ENCODE measurements around the gene PTPN2. TPM values are rescaled to one million over a fixed set of nuclear protein-coding genes. Genes with fewer than 3 reads are reported as not detected.

The PTPN2 gene
- total RNA-seq, 1 donor from 2014 or later = 25.9 TPM

GRCh38 chr18:12820506-12820905 lies 63.5 kb downstream of the PTPN2 start:
- DNase-seq (ENCODE audit: low read depth) = no peak
- Histone ChIP-seq H3K9me3 (ENCODE audit: insufficient read depth, low read depth, low read length) (no peaks in the 10 kb centered on the region), H3K9ac (ENCODE audit: low read length) (no peak overlapping the region), H2AFZ (ENCODE audit: low read depth, low read length) (no peak overlapping the region), H3K27ac (ENCODE audit: low read depth, low read length) (no peak overlapping the region), H4K20me1 (ENCODE audit: insufficient read depth, low read length) (no peaks in the 10 kb centered on the region), H3K79me2 (ENCODE audit: insufficient read depth, low read length) (no peaks in the 10 kb centered on the region), H3K4me3 (ENCODE audit: insufficient read depth, low read depth, low read length) (no peak overlapping the region), H3K36me3 (ENCODE audit: insufficient read depth, low read length) (peaks cover 3% of the 10 kb centered on the region), H3K4me1 (ENCODE audit: insufficient read depth, low read length) (no peaks in the 10 kb centered on the region), H3K27me3 (ENCODE audit: insufficient read depth, low read length) (no peaks in the 10 kb centered on the region), H3K4me2 (ENCODE audit: low read length) (no peak overlapping the region)
- no peaks in the 10 kb centered on the region for H3K27me3 Mint-ChIP-seq (ENCODE audit: low read depth, unreplicated experiment)
- no peak for FAIRE-seq
- no peak overlapping the region for H3K4me3 Mint-ChIP-seq (ENCODE audit: unreplicated experiment)
- peaks cover 15% of the 10 kb centered on the region for H3K4me1 Mint-ChIP-seq (ENCODE audit: low read depth, unreplicated experiment)
- no peak for TF ChIP-seq CTCF (IDR thresholded peaks at IDR 0.05; ENCODE audit: insufficient read depth, low read depth, low read length)
- TF ChIP-seq EZH2 (IDR thresholded peaks at IDR 0.05; ENCODE audit: insufficient read depth, low read length) = no peak
- no peaks in the 10 kb centered on the region for H3K9me3 Mint-ChIP-seq (ENCODE audit: unreplicated experiment)
- peaks cover 11% of the 10 kb centered on the region for H3K36me3 Mint-ChIP-seq (ENCODE audit: low read depth, unreplicated experiment)
- no peak overlapping the region for H3K27ac Mint-ChIP-seq (ENCODE audit: unreplicated experiment)

GRCh38 chr18:12819841-12820240 lies 64.2 kb downstream of the PTPN2 start:
- H3K9me3 Mint-ChIP-seq (ENCODE audit: unreplicated experiment) = no peaks in the 10 kb centered on the region
- Histone ChIP-seq H3K36me3 (ENCODE audit: insufficient read depth, low read length) (peaks cover 3% of the 10 kb centered on the region), H4K20me1 (ENCODE audit: insufficient read depth, low read length) (no peaks in the 10 kb centered on the region), H3K27ac (ENCODE audit: low read depth, low read length) (no peak overlapping the region), H3K9ac (ENCODE audit: low read length) (no peak overlapping the region), H3K9me3 (ENCODE audit: insufficient read depth, low read depth, low read length) (no peaks in the 10 kb centered on the region), H3K27me3 (ENCODE audit: insufficient read depth, low read length) (no peaks in the 10 kb centered on the region), H3K79me2 (ENCODE audit: insufficient read depth, low read length) (no peaks in the 10 kb centered on the region), H3K4me1 (ENCODE audit: insufficient read depth, low read length) (no peaks in the 10 kb centered on the region), H3K4me2 (ENCODE audit: low read length) (no peak overlapping the region), H2AFZ (ENCODE audit: low read depth, low read length) (no peak overlapping the region), H3K4me3 (ENCODE audit: insufficient read depth, low read depth, low read length) (no peak overlapping the region)
- H3K4me3 Mint-ChIP-seq (ENCODE audit: unreplicated experiment) = no peak overlapping the region
- H3K4me1 Mint-ChIP-seq (ENCODE audit: low read depth, unreplicated experiment) = peaks cover 15% of the 10 kb centered on the region
- peaks cover 9% of the 10 kb centered on the region for H3K36me3 Mint-ChIP-seq (ENCODE audit: low read depth, unreplicated experiment)
- H3K27ac Mint-ChIP-seq (ENCODE audit: unreplicated experiment) = no peak overlapping the region
- no peak for TF ChIP-seq EZH2 (IDR thresholded peaks at IDR 0.05; ENCODE audit: insufficient read depth, low read length)
- TF ChIP-seq CTCF (IDR thresholded peaks at IDR 0.05; ENCODE audit: insufficient read depth, low read depth, low read length) = no peak
- DNase-seq (ENCODE audit: low read depth) (no peak), FAIRE-seq (no peak)
- H3K27me3 Mint-ChIP-seq (ENCODE audit: low read depth, unreplicated experiment) = no peaks in the 10 kb centered on the region

GRCh38 chr18:12819322-12819721 lies 64.7 kb downstream of the PTPN2 start:
- Mint-ChIP-seq H3K27me3 (ENCODE audit: low read depth, unreplicated experiment) (no peaks in the 10 kb centered on the region), H3K9me3 (ENCODE audit: unreplicated experiment) (no peaks in the 10 kb centered on the region), H3K27ac (ENCODE audit: unreplicated experiment) (no peak overlapping the region), H3K4me1 (ENCODE audit: low read depth, unreplicated experiment) (peaks cover 15% of the 10 kb centered on the region), H3K4me3 (ENCODE audit: unreplicated experiment) (no peak overlapping the region), H3K36me3 (ENCODE audit: low read depth, unreplicated experiment) (peaks cover 9% of the 10 kb centered on the region)
- Histone ChIP-seq H3K4me1 (ENCODE audit: insufficient read depth, low read length) (no peaks in the 10 kb centered on the region), H3K4me3 (ENCODE audit: insufficient read depth, low read depth, low read length) (no peak overlapping the region), H3K9me3 (ENCODE audit: insufficient read depth, low read depth, low read length) (no peaks in the 10 kb centered on the region), H3K9ac (ENCODE audit: low read length) (no peak overlapping the region), H3K27ac (ENCODE audit: low read depth, low read length) (no peak overlapping the region), H3K27me3 (ENCODE audit: insufficient read depth, low read length) (no peaks in the 10 kb centered on the region), H2AFZ (ENCODE audit: low read depth, low read length) (no peak overlapping the region), H3K79me2 (ENCODE audit: insufficient read depth, low read length) (no peaks in the 10 kb centered on the region), H3K4me2 (ENCODE audit: low read length) (no peak overlapping the region), H3K36me3 (ENCODE audit: insufficient read depth, low read length) (peaks cover 3% of the 10 kb centered on the region), H4K20me1 (ENCODE audit: insufficient read depth, low read length) (no peaks in the 10 kb centered on the region)
- no peak for FAIRE-seq
- no peak for TF ChIP-seq EZH2 (IDR thresholded peaks at IDR 0.05; ENCODE audit: insufficient read depth, low read length)
- no peak for TF ChIP-seq CTCF (IDR thresholded peaks at IDR 0.05; ENCODE audit: insufficient read depth, low read depth, low read length)
- no peak for DNase-seq (ENCODE audit: low read depth)

Measured in astrocyte (in vitro differentiated cells and primary cell).